Ovary (tissue), 9 donors: ENCODE measurements around the gene EFNA5. TPM values are rescaled to one million over a fixed set of nuclear protein-coding genes. Genes with fewer than 3 reads are reported as not detected.

Source experiments
- DNase-seq, 5 donors: peaks; one replicate each; pipeline ENCODE4 v3.0.0-alpha.2; 2019 to 2020
- H3K27ac ChIP-seq, 2 donors: fragments of 200-600 bp; one replicate each; pipeline versions ENCODE4 v1.5.1 to v1.8.0; 2019 to 2022
- H3K27me3 ChIP-seq: fragments of 200-600 bp; one replicate; pipeline ENCODE4 v1.8.0; 2022
- H3K36me3 ChIP-seq: fragments of 200-600 bp; sonication (generic); one replicate; pipeline ENCODE4 v1.5.1; 2019
- H3K4me1 ChIP-seq: one replicate; pipeline ENCODE4 v1.8.1; 2013; ENCODE audit warnings: mild to moderate bottlenecking, moderate library complexity; ENCODE audit not compliant: insufficient read depth
- H3K4me3 ChIP-seq: fragments of 200-600 bp; sonication (generic); one replicate; pipeline ENCODE4 v1.5.1; 2017
- H3K9me3 ChIP-seq, 2 donors: fragments of 200-600 bp in 1 of 2; sonication (generic) in 1 of 2; one replicate each; pipeline versions ENCODE4 v1.5.1 to v1.8.1; 2013 to 2019; ENCODE audit warnings: mild to moderate bottlenecking in 1 of 2, moderate library complexity in 1 of 2
- EP300 ChIP-seq: sonication (generic); formaldehyde crosslinking; IDR thresholded peaks from one replicate; pipeline ENCODE4 v1.6.1; 2017; ENCODE audit warnings: antibody characterized with exemption
- POLR2A ChIP-seq: fragments of 450-650 bp; IDR thresholded peaks from one replicate; pipeline ENCODE4 v1.6.1; 2017; ENCODE audit warnings: antibody characterized with exemption, mild to moderate bottlenecking, moderate library complexity
- WGBS, 3 donors: extraction: QIAGEN DNeasy Blood & Tissue Kit in 1 of 3; methylation state at CpG; one replicate each; pipeline versions ENCODE4 v1.1.5 to v1.1.7; 2013 to 2017; 5-methylcytosine and 5-hydroxymethylcytosine counted together
- intact Hi-C, 4 donors: fragments of 100-400 bp; cut with DNase I; formaldehyde crosslinking; loops; one replicate each; pipeline versions ENCODE4 v1.11.0 to v1.15.1; 2022 to 2023
- polyA plus RNA-seq, 2 donors: library from polyadenylated mRNA; stranded (reverse); fragments of 200-250 nt in 1 of 2; fragments of 350-450 nt in 1 of 2; fragmentation: Illumina TruSeq in 1 of 2; extraction: RNeasy Lipid Tissue Mini Kit (QIAGEN cat#74804) in 1 of 2; gene quantifications; one replicate each; pipeline ENCODE4 v1.2.3, GENCODE V29; 2013 to 2014
- total RNA-seq, 7 donors: library from RNA; depleted of rRNA in 2 of 7; stranded (reverse); fragments of >200 nt in 2 of 7; fragmentation: NEBNext Ultra II Directional in 3 of 7; extraction: Animal tissue kit (Norgen Biotek cat#: 25700) in 3 of 7; gene quantifications; one replicate each; pipeline versions ENCODE4 v1.1.0 to v1.2.4, GENCODE V29; 2016 to 2023
- TF ChIP-seq, protein P1 (sequence below), 3 donors: fragments of 450-650 bp in 2 of 3; fragments of 200-600 bp in 1 of 3; IDR thresholded peaks; one replicate each; pipeline versions ENCODE4 v1.5.1 to v1.8.0; 2016 to 2022; ENCODE audit warnings: antibody characterized with exemption in 3 of 3, mild to moderate bottlenecking in 1 of 3
- donor health status: DM: no; HTN: no; CAD: no; lungs with moderate emphysema.
- donor health status: DM: no; HTN: no; CAD: no.
- donor health status: Bipolar disorder and iron deficiency.
- donor health status: DM: yes; HTN: yes; CAD: no.
- donor health status: DM: no; HTN: no; CAD: no.
- donor health status: DM: yes; HTN: yes; CAD: no.

Gene EFNA5
- total and polyA plus RNA-seq, 9 donors, result 1.5 to 20.6 (median 7.7) TPM

DNA sequence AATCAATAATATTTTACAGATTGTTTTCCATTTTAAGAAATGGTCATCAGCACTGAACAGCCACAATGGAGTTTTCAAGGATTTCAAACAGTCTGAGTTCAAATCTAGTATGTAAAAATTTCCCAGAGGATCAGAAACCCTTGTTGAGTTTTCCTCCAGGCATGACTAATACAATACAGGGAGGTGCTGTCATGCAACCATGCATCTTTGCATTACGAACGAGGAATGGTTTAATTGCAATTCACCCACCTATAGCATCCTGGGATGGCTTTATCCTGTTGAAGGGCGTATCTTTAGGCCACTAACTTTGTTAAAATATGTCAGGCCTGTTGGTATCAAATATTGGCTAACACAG, 196.4 kb downstream of the EFNA5 start:
- 97 to 98% (median 97%) methylated on average over 3 of the region's 3 CpGs for WGBS, 3 donors
- Histone ChIP-seq H3K4me1 (no peaks in the 10 kb centered on the region), H3K27me3 (no peaks in the 10 kb centered on the region), H3K36me3 (no peaks in the 10 kb centered on the region), H3K27ac (no peak overlapping the region), H3K9me3 (no peaks in the 10 kb centered on the region), H3K4me3 (no peak overlapping the region)
- intact Hi-C loops, result no loop called here
- no peak for TF ChIP-seq POLR2A
- TF ChIP-seq, protein P1, sequence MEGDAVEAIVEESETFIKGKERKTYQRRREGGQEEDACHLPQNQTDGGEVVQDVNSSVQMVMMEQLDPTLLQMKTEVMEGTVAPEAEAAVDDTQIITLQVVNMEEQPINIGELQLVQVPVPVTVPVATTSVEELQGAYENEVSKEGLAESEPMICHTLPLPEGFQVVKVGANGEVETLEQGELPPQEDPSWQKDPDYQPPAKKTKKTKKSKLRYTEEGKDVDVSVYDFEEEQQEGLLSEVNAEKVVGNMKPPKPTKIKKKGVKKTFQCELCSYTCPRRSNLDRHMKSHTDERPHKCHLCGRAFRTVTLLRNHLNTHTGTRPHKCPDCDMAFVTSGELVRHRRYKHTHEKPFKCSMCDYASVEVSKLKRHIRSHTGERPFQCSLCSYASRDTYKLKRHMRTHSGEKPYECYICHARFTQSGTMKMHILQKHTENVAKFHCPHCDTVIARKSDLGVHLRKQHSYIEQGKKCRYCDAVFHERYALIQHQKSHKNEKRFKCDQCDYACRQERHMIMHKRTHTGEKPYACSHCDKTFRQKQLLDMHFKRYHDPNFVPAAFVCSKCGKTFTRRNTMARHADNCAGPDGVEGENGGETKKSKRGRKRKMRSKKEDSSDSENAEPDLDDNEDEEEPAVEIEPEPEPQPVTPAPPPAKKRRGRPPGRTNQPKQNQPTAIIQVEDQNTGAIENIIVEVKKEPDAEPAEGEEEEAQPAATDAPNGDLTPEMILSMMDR (IDR thresholded peaks at IDR 0.05), result no peak
- TF ChIP-seq EP300, result no peak
- no peak for DNase-seq

DNA sequence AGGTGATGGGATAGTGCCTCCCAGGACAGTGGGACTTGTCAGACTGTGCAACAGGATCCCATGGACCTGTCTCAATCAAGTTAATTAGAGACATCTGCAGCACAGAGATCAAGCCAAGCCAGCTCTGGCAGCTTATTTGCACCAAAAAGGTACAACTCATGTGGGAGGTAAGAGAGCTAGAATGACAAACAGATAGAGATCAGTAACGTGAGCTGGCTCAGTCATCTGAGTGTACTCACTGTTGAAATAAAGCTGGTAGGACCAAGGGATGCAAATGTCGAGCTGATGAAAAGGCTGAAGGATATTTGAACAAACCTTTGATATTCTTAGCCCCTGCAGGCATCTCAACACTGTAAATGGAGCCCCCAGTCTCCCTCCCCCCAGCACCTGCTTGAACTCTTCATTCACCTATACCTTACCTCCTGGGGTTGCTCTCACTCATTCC, 198.1 kb downstream of the EFNA5 start:
- no peak overlapping the region for H3K27ac ChIP-seq
- H3K9me3 ChIP-seq, result no peaks in the 10 kb centered on the region
- no peaks in the 10 kb centered on the region for H3K4me1 ChIP-seq
- no peak for DNase-seq
- intact Hi-C loops, result no loop called here
- H3K36me3 ChIP-seq, result no peaks in the 10 kb centered on the region
- TF ChIP-seq POLR2A (no peak), EP300 (no peak)
- TF ChIP-seq, protein P1 (IDR thresholded peaks at IDR 0.05), result no peak
- H3K27me3 ChIP-seq, result no peaks in the 10 kb centered on the region
- 56 to 66% (median 62%) methylated on average over 2 of the region's 2 CpGs for WGBS, 3 donors
- H3K4me3 ChIP-seq, result no peak overlapping the region

DNA sequence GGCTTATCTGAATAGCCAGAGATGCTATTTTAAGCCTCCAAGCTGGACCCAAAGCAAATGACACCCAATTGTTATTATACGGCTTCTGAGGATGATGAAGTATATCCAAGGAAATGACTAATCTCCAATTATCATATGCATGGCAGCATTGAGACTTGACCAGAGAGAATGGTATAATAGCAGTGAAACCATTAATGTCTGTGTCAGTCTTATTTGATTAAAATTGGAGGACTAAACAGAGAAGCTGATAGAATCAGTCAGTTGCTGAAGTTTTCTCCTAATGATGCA, 200.5 kb downstream of the EFNA5 start:
- no peak overlapping the region for H3K27ac ChIP-seq
- H3K9me3 ChIP-seq, result no peaks in the 10 kb centered on the region
- no peaks in the 10 kb centered on the region for H3K36me3 ChIP-seq
- no peaks in the 10 kb centered on the region for H3K4me1 ChIP-seq
- no peak overlapping the region for H3K4me3 ChIP-seq
- no peak for TF ChIP-seq EP300
- 73 to 78% (median 75%) methylated on average over 1 of the region's 1 CpG for WGBS, 3 donors
- DNase-seq, result no peak
- intact Hi-C loops, result no loop called here
- H3K27me3 ChIP-seq, result no peaks in the 10 kb centered on the region

DNA sequence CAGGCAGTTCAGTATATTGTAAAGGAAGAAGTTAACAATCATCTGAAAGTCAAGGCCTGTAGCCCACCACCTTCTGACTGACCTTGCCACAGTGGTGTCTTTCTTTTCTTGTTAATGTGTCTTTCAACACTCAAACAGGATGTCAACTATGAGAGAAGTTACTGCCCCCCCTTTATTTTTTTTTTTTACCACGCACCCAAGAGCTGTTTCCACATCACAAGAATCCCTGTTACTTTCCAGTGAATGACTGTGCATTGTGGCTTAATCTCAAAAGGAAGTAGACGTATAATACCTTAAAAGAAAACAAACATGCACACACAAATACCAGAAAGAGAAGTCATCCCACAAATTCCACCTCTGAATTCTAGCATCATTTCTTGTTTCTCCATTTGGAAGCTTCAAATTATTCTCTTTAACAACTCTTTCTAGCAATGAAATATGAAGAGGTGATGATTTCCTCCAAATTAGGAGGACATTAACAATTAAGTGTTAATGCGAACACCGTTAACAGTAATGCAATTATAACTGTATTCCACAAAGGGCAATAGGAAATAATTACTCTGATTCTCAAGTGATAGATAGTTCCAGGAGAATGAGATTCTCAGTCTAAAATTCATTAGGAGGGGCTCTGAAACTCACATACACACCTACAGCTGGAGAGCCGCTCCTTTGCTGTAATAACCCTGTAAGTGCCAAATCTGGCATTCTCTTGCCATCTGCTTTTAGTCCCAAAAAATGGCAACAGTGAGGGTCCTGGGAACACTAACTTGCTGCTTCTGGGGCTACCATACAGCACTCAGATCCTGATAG, 201.0 kb downstream of the EFNA5 start:
- no peak for TF ChIP-seq EP300
- TF ChIP-seq POLR2A, result no peak
- TF ChIP-seq, protein P1 (IDR thresholded peaks at IDR 0.05), result no peak
- WGBS, 3 donors, result 54 to 63% (median 61%) methylated on average over 5 of the region's 5 CpGs
- Histone ChIP-seq H3K36me3 (no peaks in the 10 kb centered on the region), H3K27me3 (no peaks in the 10 kb centered on the region), H3K9me3 (no peaks in the 10 kb centered on the region), H3K4me3 (no peak overlapping the region), H3K4me1 (no peaks in the 10 kb centered on the region), H3K27ac (no peak overlapping the region)
- no peak for DNase-seq
- intact Hi-C loops, result no loop called here

DNA sequence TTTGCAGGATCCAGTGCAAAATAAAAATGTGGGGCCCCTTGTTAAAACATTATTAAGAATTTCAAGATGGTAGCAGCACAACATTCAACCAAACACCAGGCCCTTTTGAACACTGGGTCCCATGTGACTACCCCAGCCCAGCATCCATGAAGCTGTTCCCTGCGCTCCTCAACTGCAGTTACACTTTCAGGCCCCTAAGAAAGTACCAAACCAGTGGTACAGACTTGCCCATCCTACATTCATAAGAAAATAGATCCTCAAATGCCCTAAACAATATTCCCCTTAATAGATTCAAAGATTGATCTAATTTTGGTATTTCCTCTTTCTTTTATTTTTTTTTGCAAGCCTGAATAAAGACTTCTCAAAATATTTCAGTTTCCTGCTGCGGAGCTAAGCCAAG, 201.7 kb downstream of the EFNA5 start:
- Histone ChIP-seq H3K27ac (no peak overlapping the region), H3K4me1 (no peaks in the 10 kb centered on the region), H3K36me3 (no peaks in the 10 kb centered on the region), H3K4me3 (no peak overlapping the region), H3K27me3 (no peaks in the 10 kb centered on the region), H3K9me3 (no peaks in the 10 kb centered on the region)
- WGBS, 3 donors, result 50 to 75% (median 58%) methylated on average over 2 of the region's 2 CpGs
- DNase-seq, result no peak
- intact Hi-C loops, result no loop called here
- TF ChIP-seq EP300 (no peak), POLR2A (no peak)
- TF ChIP-seq, protein P1 (IDR thresholded peaks at IDR 0.05), result no peak
